GM18858 (cell line): ENCODE measurements around the gene MAMDC2.
A peak's percentile ranks its signal among the peaks of the same experiment; 100 is the strongest.

Experiments
- ATAC-seq: cut with Tn5 transposase; IDR thresholded peaks from one replicate; pipeline ENCODE4 v1.9.1; 2021; ENCODE audit not compliant: unreplicated experiment

Gene MAMDC2

GRCh38 chr9:70257502-70257901, 213.9 kb downstream of the MAMDC2 start:
- no peak for ATAC-seq

- peak; percentile 34 for ATAC-seq
These were observed 214.5 kb downstream of the MAMDC2 start for GRCh38 chr9:70257991-70258691.

- ATAC-seq = peak; percentile 71
These were observed 215.3 kb downstream of the MAMDC2 start, which contains the start of gene SMC5 for GRCh38 chr9:70258692-70259511. TSS of gene SMC5 (plus strand) at chr9:70258978. CDS start at chr9:70259079, 101 bp downstream.

GRCh38 chr9:70259512-70259802, 215.8 kb downstream of the MAMDC2 start:
- no peak for ATAC-seq

GRCh38 chr9:70260007-70260443, 216.4 kb downstream of the MAMDC2 start:
- ATAC-seq = no peak

GRCh38 chr9:70260606-70261005, 217.0 kb downstream of the MAMDC2 start:
- peak; percentile 23 for ATAC-seq

- no peak for ATAC-seq
These were observed 217.7 kb downstream of the MAMDC2 start for GRCh38 chr9:70261131-70261870.

GRCh38 chr9:70262366-70262765, 218.7 kb downstream of the MAMDC2 start:
- ATAC-seq = no peak

- no peak for ATAC-seq
These were observed 219.3 kb downstream of the MAMDC2 start for GRCh38 chr9:70262948-70263347.

- no peak for ATAC-seq
These were observed 219.8 kb downstream of the MAMDC2 start for GRCh38 chr9:70263421-70263820.
